Measurements from ENCODE around the gene LMF1.

DNA sequence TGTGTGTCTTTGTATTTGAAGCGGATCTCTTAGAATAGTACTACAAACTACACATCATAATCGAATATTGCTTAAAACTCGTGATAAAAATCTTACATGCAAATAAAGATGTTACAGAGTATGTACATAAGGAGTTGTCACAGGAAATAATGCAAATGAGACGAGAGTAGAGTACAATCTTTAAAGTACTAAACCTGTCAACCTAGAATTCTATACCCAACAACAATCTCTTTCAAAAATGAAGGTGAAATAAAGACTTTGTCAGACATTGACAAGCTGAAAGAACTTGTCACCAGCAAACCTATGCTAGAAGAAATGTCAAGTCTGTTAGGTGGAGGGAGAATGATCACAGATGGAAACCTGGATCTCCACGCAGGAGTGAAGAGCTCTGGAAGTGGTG is 86.6 kb downstream of the LMF1 start:
- TF ChIP-seq, protein P1, sequence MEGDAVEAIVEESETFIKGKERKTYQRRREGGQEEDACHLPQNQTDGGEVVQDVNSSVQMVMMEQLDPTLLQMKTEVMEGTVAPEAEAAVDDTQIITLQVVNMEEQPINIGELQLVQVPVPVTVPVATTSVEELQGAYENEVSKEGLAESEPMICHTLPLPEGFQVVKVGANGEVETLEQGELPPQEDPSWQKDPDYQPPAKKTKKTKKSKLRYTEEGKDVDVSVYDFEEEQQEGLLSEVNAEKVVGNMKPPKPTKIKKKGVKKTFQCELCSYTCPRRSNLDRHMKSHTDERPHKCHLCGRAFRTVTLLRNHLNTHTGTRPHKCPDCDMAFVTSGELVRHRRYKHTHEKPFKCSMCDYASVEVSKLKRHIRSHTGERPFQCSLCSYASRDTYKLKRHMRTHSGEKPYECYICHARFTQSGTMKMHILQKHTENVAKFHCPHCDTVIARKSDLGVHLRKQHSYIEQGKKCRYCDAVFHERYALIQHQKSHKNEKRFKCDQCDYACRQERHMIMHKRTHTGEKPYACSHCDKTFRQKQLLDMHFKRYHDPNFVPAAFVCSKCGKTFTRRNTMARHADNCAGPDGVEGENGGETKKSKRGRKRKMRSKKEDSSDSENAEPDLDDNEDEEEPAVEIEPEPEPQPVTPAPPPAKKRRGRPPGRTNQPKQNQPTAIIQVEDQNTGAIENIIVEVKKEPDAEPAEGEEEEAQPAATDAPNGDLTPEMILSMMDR (IDR thresholded peaks at IDR 0.05) = no peak
- TF ChIP-seq POLR2A (IDR thresholded peaks at IDR 0.05) = no peak
